ENCODE results near the gene OPHN1.

OPHN1 gene

DNA sequence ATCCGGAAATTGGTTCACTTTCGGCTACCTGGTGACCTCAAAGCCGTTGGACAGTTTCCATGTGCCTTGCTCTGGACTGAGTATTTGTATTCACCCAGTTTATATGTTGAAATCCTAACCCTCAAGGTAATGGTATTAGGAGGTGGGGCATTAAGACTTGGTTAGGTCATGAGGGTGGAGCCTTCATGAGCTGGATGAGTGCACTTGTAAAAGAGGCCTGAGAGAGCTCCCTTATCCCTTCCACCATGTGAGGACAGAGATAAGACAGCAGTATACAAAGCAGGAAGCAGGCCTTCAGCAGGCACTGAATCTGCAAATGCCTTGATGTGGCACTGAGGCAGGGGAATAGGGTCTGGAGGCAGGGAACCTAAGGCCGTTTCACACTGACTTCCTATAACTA lies 5.3 kb upstream of the OPHN1 start:
- H3K4me1 Mint-ChIP-seq, result peaks cover 14% of the 10 kb centered on the region
- no peak overlapping the region for H3K27ac Mint-ChIP-seq
- no peak overlapping the region for H3K4me3 Mint-ChIP-seq
- H3K9me3 Mint-ChIP-seq, result no peaks in the 10 kb centered on the region
- H3K27me3 Mint-ChIP-seq, result peaks cover 12% of the 10 kb centered on the region
- no peaks in the 10 kb centered on the region for H3K36me3 Mint-ChIP-seq

DNA sequence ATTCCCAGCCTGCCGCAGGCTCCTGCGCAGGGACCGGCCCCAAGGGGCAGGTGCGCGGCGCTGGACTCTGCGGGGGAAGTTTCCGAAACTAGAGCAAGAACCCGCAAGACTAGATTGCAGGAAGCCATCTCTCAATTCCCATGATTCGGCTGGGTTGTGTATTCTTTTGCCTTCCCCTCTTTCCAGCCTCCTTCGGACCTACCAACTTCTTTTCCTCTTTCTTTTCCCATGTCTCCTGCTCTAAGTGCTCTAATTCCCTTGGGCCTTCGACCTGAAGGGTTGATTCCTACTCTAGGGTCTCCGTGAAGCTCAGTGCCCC lies 645 bp upstream of the OPHN1 start:
- Mint-ChIP-seq H3K27ac (no peak overlapping the region), H3K27me3 (peaks cover 18% of the 10 kb centered on the region), H3K36me3 (no peaks in the 10 kb centered on the region), H3K4me3 (peak overlapping the region; percentile 84), H3K4me1 (peaks cover 10% of the 10 kb centered on the region), H3K9me3 (no peaks in the 10 kb centered on the region)

DNA sequence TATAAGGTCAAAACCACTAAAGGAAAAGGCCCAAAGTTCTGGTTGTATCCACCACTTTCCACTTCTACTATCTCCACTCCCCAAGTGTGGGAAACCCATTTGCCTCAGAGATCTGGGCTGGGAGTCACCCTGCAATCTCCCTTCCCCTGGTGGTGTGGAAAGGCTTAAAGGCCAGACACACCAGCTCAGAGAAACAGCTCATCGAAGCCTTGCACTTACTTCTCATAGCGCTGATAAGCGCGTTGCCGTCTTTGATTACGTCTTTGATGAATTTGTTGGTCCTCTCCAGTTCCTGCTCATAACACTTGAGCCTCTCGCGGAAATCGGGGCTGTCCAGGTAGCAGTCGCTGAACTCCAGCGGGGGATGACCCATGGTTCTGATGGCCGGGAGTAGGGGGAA lies 647 bp downstream of the OPHN1 start:
- H3K27me3 Mint-ChIP-seq, result peaks cover 19% of the 10 kb centered on the region
- no peaks in the 10 kb centered on the region for H3K36me3 Mint-ChIP-seq
- peak overlapping the region; percentile 84 for H3K4me3 Mint-ChIP-seq
- H3K9me3 Mint-ChIP-seq, result no peaks in the 10 kb centered on the region
- peaks cover 10% of the 10 kb centered on the region for H3K4me1 Mint-ChIP-seq
- H3K27ac Mint-ChIP-seq, result no peak overlapping the region

DNA sequence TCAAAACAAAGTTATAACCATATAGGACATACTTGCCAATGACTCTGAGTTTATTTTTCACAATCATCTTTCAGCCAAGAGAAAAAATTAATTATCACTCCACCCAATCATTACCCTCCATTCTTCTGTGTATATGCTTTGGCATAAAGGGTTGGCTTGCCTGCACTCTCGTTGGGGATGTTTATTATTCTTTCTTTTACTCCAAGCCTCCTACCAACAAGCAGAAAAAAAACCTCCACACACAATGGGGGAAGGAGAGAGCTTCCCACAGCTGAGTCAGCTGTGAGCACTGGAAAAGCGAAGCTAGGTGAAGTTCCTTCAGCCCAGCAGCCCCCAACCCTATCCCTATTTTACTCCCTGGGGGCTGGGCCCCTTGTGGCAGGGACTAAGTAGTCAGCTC lies 1.5 kb downstream of the OPHN1 start:
- no peaks in the 10 kb centered on the region for H3K9me3 Mint-ChIP-seq
- no peaks in the 10 kb centered on the region for H3K36me3 Mint-ChIP-seq
- H3K4me3 Mint-ChIP-seq, result no peak overlapping the region
- peaks cover 10% of the 10 kb centered on the region for H3K4me1 Mint-ChIP-seq
- H3K27me3 Mint-ChIP-seq, result peaks cover 19% of the 10 kb centered on the region
- H3K27ac Mint-ChIP-seq, result no peak overlapping the region

DNA sequence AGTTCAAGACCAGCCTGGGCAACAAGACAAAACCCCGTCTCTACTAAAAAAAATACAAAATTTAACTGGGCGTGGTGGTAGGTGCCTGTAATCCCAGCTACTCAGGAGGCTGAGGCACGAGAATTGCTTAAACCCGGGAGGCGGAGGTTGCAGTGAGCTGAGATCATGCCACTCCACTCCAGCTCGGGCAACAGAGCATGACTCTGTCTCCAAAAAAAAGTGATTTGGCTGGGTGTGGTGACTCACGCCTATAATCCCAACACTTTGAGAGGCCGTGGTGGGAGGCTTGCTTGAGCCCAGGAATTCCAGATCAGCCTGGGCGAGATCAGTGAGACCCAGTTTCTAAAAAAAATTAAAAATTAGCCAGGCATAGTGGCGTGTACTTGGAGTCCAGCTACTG lies 4.1 kb downstream of the OPHN1 start:
- Mint-ChIP-seq H3K4me3 (no peak overlapping the region), H3K27ac (no peak overlapping the region), H3K4me1 (peaks cover 10% of the 10 kb centered on the region), H3K9me3 (no peaks in the 10 kb centered on the region), H3K36me3 (no peaks in the 10 kb centered on the region), H3K27me3 (peaks cover 10% of the 10 kb centered on the region)

DNA sequence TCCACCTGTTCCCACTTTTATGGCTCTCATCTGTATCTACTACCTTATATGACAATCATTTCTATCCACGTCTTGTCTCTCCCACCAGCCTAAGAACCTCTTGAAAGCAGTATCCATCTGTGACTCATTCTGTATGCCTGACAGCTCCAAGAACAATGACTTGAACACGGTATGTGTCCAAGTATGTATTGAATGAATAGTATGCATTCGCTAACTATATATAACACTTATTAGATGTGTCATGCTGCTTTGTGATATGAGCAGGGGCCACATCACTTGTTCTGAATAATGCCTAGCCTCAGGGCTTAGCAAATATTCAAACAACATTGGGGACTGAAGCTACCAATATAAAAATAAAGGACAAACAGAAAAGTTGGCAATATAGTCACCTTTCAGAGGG lies 4.9 kb downstream of the OPHN1 start:
- Mint-ChIP-seq H3K4me3 (no peak overlapping the region), H3K4me1 (peaks cover 5% of the 10 kb centered on the region), H3K9me3 (no peaks in the 10 kb centered on the region), H3K27ac (no peak overlapping the region), H3K36me3 (no peaks in the 10 kb centered on the region), H3K27me3 (peaks cover 9% of the 10 kb centered on the region)

DNA sequence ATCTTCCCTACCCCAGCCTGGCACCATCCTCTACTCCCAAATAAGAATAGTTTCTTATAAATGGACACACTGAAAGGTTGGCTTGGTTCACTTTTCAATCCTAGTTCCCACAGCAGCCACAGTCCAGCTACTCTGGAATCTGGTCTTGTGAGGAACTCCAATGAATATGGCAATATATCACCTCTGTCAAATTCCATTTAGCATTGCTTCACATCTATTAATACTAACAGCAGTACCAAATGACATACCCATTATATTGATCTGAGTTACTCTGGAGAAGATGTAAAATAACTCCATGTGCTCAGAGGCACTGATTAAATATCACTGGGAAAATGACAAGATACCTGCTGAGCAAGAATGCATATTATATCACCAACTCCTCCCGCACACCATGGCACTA lies 8.6 kb downstream of the OPHN1 start:
- no peak overlapping the region for H3K27ac Mint-ChIP-seq
- no peaks in the 10 kb centered on the region for H3K9me3 Mint-ChIP-seq
- H3K4me3 Mint-ChIP-seq, result no peak overlapping the region
- H3K27me3 Mint-ChIP-seq, result peaks cover 6% of the 10 kb centered on the region
- no peaks in the 10 kb centered on the region for H3K36me3 Mint-ChIP-seq
- H3K4me1 Mint-ChIP-seq, result no peaks in the 10 kb centered on the region

DNA sequence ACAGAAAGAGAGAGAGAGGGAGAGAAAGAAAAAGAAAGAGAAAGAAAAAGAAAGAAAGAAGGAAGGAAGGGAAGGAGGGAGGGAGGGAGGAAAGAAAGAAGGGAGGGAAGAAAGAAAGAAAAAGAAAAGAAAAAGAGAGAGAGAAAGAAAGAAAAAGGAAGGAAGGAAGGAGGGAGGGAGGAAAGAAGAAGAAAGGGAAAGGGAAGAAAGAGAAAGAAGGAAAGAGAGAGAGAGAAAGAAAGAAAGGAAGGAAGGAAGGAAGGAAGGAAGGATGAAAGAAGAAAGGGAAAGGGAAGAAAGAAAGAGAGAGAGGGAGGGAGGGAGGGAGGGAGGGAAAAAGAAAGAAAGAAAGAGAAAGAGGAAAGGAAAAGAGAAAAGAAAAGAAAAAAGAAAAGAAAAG lies 10.8 kb downstream of the OPHN1 start:
- Mint-ChIP-seq H3K9me3 (no peaks in the 10 kb centered on the region), H3K27ac (no peak overlapping the region), H3K27me3 (peaks cover 9% of the 10 kb centered on the region), H3K4me1 (no peaks in the 10 kb centered on the region), H3K4me3 (no peak overlapping the region), H3K36me3 (no peaks in the 10 kb centered on the region)

DNA sequence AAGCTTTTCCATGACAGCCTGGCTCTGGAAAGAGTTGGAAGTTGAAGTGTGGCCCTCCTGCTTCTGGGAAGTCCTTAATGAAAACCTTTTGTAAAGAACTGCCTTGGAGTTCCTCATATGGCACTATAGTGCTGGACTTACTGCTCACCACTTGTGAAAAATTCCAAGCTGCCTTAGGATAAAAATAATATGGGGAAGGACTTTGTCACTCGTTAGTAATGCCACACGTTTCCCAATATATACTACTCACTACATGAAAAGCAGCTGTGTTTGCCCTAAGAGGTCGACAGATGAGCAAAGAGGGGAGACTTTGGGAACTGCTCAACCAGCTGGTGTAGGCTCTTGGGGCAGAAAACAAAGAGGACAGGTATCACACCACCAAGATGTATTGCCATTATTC lies 11.7 kb downstream of the OPHN1 start:
- Mint-ChIP-seq H3K4me1 (no peaks in the 10 kb centered on the region), H3K4me3 (no peak overlapping the region), H3K9me3 (no peaks in the 10 kb centered on the region), H3K27me3 (peaks cover 9% of the 10 kb centered on the region), H3K27ac (no peak overlapping the region), H3K36me3 (no peaks in the 10 kb centered on the region)

DNA sequence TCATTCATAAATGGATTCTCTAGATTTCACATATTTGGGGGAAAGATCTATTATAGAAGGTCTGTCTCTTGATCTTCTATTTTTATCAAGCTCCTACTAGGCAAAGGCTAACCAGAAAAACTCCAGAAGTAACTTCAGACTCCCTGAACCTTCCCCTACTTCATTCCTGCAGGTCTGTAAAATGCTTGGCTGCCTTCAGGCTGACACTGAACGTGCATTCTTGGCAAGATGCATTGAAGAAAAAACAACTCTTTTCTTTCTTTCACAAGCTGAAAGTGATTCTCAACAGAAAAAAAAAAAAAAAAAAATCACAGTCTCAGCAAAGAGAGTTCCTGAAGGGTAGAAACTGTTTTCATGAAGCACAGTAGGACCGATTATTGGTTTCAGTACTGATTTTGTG lies 12.7 kb downstream of the OPHN1 start:
- H3K27me3 Mint-ChIP-seq, result peaks cover 9% of the 10 kb centered on the region
- H3K4me1 Mint-ChIP-seq, result no peaks in the 10 kb centered on the region
- H3K36me3 Mint-ChIP-seq, result no peaks in the 10 kb centered on the region
- no peak overlapping the region for H3K27ac Mint-ChIP-seq
- H3K9me3 Mint-ChIP-seq, result no peaks in the 10 kb centered on the region
- no peak overlapping the region for H3K4me3 Mint-ChIP-seq

DNA sequence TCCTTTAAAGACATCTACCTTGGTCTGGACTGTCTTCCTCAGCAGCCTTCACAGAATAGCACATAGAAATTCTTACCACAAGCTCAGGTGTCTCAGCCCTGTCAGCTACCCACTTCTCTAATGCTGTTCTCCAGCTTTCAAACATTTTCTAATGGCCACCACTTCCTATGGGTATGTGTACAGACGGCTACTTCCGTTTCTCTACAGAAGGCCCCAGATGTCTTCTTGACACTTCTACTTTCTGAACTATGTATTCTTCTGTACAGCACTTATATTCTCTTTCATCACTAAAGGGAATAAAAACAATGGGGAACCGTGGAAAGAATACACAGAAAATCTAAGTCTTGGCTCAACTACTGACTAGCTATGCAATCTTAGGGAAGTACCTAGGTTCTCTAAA lies 13.3 kb downstream of the OPHN1 start:
- peaks cover 9% of the 10 kb centered on the region for H3K27me3 Mint-ChIP-seq
- H3K4me3 Mint-ChIP-seq, result no peak overlapping the region
- H3K36me3 Mint-ChIP-seq, result no peaks in the 10 kb centered on the region
- no peak overlapping the region for H3K27ac Mint-ChIP-seq
- H3K9me3 Mint-ChIP-seq, result no peaks in the 10 kb centered on the region
- no peaks in the 10 kb centered on the region for H3K4me1 Mint-ChIP-seq

DNA sequence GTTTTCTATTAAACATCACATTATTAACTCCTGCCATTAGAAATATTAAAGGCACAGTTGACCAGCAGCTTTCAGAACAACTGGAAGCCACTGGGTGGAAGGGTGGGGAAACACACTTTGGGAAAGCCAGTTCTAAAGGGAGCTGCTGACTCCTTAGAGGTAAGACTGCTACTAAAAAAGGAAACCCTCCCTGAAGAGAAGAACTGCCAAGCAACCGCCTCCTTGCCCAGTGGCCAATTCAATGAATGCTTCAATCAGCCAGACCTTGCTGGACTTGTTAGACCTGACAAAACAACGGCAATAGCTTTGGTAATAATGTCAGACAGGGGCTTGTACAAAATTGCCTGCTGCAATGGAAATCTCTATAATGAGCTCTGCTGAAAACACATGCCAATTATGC lies 15.6 kb downstream of the OPHN1 start:
- no peaks in the 10 kb centered on the region for H3K9me3 Mint-ChIP-seq
- no peak overlapping the region for H3K4me3 Mint-ChIP-seq
- H3K36me3 Mint-ChIP-seq, result no peaks in the 10 kb centered on the region
- H3K4me1 Mint-ChIP-seq, result no peaks in the 10 kb centered on the region
- no peak overlapping the region for H3K27ac Mint-ChIP-seq
- H3K27me3 Mint-ChIP-seq, result peaks cover 6% of the 10 kb centered on the region

DNA sequence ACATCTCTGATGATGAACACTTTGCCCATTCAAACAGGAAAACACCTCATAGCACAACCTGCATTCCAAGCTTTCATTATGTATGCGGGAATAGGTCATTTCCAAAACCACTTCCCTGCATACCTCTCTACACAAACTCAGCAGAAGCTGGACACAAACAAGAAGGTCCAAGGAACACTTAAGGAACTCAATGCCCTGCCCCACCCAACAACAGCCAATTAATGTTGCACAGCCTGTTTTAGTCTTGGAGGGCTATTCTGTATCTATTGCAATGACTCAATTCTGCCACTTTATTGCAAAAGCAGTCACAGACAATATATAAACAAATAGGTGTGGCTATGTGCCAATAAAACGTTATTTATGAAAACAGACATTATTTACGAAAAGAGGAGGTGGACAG lies 16.7 kb downstream of the OPHN1 start:
- Mint-ChIP-seq H3K27me3 (peaks cover 6% of the 10 kb centered on the region), H3K36me3 (no peaks in the 10 kb centered on the region), H3K27ac (no peak overlapping the region), H3K9me3 (no peaks in the 10 kb centered on the region), H3K4me3 (no peak overlapping the region), H3K4me1 (no peaks in the 10 kb centered on the region)

DNA sequence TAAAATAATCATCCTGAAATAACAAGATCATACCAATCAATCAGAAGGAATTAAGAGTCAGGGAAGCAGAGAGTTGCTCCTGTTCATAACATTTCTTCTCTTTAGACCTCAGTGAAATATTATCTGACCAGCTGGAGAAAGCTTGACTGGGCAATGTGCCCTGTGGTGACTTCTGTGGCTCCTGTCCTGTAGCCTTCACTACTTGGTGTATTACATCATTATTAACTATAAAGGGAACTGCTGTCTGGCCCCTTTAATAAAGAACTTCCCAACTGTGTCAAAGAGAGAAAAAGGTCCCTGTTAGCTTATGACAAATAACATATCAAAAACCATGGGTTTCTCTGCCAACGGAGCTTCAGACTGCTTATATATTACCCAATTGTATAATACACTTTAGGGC lies 18.0 kb downstream of the OPHN1 start:
- H3K4me3 Mint-ChIP-seq, result no peak overlapping the region
- peaks cover 6% of the 10 kb centered on the region for H3K27me3 Mint-ChIP-seq
- H3K4me1 Mint-ChIP-seq, result no peaks in the 10 kb centered on the region
- H3K27ac Mint-ChIP-seq, result no peak overlapping the region
- no peaks in the 10 kb centered on the region for H3K36me3 Mint-ChIP-seq
- no peaks in the 10 kb centered on the region for H3K9me3 Mint-ChIP-seq

DNA sequence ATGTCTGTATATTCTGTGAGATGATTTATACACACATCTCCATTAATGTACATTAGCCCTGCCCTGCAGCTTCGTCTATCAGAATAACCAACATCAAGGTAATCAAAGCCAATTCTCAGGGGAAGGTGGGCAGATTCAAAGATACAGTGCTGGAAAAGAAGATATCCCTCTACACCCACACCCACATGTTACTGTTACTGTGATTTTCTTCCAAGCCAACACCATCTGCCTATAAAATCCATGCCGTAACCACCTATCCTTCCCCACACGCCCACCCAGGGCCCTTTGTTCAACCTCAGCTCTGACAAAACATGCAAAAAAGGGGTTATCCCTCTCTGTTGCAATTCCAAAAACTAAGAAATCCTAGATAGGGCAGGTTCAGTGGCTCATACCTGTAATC lies 20.0 kb downstream of the OPHN1 start:
- no peaks in the 10 kb centered on the region for H3K9me3 Mint-ChIP-seq
- peaks cover 2% of the 10 kb centered on the region for H3K27me3 Mint-ChIP-seq
- no peak overlapping the region for H3K27ac Mint-ChIP-seq
- no peaks in the 10 kb centered on the region for H3K36me3 Mint-ChIP-seq
- no peak overlapping the region for H3K4me3 Mint-ChIP-seq
- no peaks in the 10 kb centered on the region for H3K4me1 Mint-ChIP-seq

DNA sequence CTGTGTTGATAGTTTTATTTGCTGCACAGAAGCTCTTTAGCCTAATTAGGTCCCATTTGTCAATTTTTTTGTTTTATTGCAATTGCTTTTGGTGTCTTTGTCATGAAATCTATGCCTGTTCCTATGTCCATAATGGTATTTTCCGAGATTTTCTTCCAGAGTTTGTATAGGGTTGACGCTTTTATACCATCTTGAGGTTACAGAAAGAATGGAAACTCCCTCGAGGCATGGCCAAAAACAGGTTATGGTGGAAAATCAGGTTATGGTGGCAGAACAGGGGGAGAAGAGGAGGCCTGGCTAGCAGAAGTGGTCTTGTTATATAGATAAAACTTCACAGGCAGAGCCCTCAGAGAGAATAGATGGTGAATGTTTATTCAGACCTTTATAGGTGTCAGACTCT lies 21.6 kb downstream of the OPHN1 start:
- H3K27me3 Mint-ChIP-seq, result no peaks in the 10 kb centered on the region
- H3K36me3 Mint-ChIP-seq, result no peaks in the 10 kb centered on the region
- no peak overlapping the region for H3K4me3 Mint-ChIP-seq
- no peaks in the 10 kb centered on the region for H3K9me3 Mint-ChIP-seq
- H3K27ac Mint-ChIP-seq, result no peak overlapping the region
- no peaks in the 10 kb centered on the region for H3K4me1 Mint-ChIP-seq

DNA sequence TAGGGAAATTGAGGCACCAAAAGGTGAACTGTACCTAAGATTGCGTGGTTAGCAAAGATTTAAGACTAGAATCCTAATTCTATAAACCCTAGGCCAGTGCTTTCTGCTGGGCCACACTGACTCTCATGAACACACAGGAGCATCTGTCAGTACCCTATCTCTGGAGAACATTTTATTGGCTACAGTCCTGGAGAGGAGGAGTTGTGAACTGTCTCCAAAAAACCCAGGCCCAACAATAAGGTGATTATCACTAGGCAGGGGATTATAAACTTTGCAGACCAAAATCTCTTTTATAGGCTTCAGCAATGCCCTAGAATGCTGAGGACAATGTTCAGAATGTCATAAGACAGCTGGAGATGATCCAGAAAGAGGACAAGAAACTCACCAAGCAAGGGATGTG lies 24.1 kb downstream of the OPHN1 start:
- Mint-ChIP-seq H3K4me1 (no peaks in the 10 kb centered on the region), H3K36me3 (no peaks in the 10 kb centered on the region), H3K27ac (no peak overlapping the region), H3K9me3 (no peaks in the 10 kb centered on the region), H3K4me3 (no peak overlapping the region), H3K27me3 (no peaks in the 10 kb centered on the region)

DNA sequence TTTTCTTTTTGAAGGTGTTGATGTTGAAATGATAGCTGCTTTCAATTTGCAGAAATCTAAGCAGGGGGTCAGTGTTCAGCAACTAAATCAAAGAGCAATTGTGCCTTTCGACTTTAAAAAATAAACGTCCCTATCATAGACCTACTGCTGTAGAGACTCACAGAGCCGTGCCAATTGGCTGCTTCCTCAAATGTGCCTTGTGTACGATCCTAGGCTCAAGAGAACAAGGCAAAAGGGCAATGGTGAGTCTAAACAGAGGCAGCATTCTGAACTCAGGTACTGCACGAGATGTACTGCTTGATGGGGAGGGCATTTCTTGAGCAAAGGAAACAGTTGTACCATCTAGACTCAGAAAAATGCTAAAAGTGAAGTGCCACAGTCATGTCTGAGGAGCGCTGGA lies 29.8 kb downstream of the OPHN1 start:
- peaks cover 3% of the 10 kb centered on the region for H3K27me3 Mint-ChIP-seq

More for the DNA sequence above, 29.8 kb downstream of the OPHN1 start:
- Mint-ChIP-seq H3K4me1 (no peaks in the 10 kb centered on the region), H3K36me3 (no peaks in the 10 kb centered on the region), H3K4me3 (no peak overlapping the region), H3K27ac (no peak overlapping the region), H3K9me3 (no peaks in the 10 kb centered on the region)

Data from activated naive CD4-positive, alpha-beta T cell treated with anti-CD3 and anti-CD28 coated beads, Interleukin-2, amount 50 U/mL, for 24 hours (primary cell).